VCaP (cell line): ENCODE measurements around the gene CCDC149.

Source experiments
- H3K27ac ChIP-seq: fragments of 450-650 bp; 2 replicates; pipeline ENCODE4 v1.5.1; 2017
- CTCF ChIP-seq: fragments of 450-650 bp; conservative IDR thresholded peaks from 2 replicates; pipeline ENCODE4 v1.5.1; 2017; ENCODE audit warnings: mild to moderate bottlenecking, moderate library complexity

Gene CCDC149

GRCh38 chr4:24927049-24927448, 14.2 kb upstream of the CCDC149 start:
- TF ChIP-seq CTCF: no peak
- no peak overlapping the region for H3K27ac ChIP-seq

- TF ChIP-seq CTCF: no peak
- H3K27ac ChIP-seq: no peak overlapping the region
These were observed 11.5 kb upstream of the CCDC149 start for GRCh38 chr4:24924309-24924781.

GRCh38 chr4:24923550-24923949, 10.7 kb upstream of the CCDC149 start:
- no peak for TF ChIP-seq CTCF
- no peak overlapping the region for H3K27ac ChIP-seq

- no peak overlapping the region for H3K27ac ChIP-seq
- no peak for TF ChIP-seq CTCF
These were observed 10.2 kb upstream of the CCDC149 start for GRCh38 chr4:24923002-24923401.

GRCh38 chr4:24922416-24922815, 9.6 kb upstream of the CCDC149 start:
- TF ChIP-seq CTCF: no peak

GRCh38 chr4:24921491-24921890, 8.6 kb upstream of the CCDC149 start:
- H3K27ac ChIP-seq: no peak overlapping the region
- TF ChIP-seq CTCF: no peak

More at GRCh38 chr4:24922416-24922815, 9.6 kb upstream of the CCDC149 start:
- no peak overlapping the region for H3K27ac ChIP-seq

- TF ChIP-seq CTCF: no peak
These were observed 7.2 kb upstream of the CCDC149 start for GRCh38 chr4:24920008-24920407.

More at GRCh38 chr4:24920008-24920407, 7.2 kb upstream of the CCDC149 start:
- no peak overlapping the region for H3K27ac ChIP-seq
